Measurements from ENCODE around the gene PRDM16.

The PRDM16 gene

DNA sequence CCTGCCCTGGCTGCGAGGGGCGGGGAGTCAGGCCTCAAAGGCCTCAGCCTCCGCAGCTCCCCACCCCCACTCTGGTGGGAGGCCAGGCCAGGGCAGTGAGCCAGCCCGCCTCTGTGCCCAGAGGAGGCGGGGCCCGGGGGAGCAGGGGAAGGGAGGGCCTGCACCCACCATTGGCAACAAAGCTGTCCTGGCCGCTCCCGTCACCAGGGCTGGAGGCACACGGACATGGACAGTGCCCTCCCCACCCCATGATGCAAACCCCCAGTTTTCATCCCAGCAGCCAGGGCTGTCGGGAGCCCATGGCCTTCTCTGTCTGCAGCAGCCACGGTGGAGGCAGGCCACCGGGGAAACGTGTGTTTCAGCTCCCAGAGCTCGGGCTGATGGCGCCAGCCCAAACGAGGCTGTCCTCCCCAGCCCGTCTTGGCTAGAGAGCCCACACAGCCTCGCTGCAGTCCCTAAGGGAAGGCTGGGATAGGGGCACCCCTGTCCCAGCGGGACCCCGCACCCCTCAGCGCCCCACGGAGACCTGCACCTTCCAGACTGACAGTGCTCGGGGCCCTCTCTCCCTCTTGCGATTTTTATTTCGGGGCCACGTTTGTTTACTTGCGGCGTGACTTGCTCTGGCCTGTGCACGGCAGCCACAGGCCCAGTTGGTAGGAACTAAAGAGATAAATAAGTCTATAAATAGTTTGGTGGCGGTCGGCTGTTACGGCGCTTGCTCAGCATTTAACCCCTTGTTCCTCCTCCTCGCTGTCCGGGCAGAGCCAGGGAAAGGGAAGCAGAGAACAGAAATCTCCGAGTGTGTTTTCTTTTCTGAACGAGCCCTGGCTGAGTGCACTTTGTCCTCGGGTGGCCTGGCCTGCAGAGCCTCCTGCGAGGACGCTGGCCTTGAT lies 101.8 kb downstream of the PRDM16 start:
- DNase-seq: no peak

DNA sequence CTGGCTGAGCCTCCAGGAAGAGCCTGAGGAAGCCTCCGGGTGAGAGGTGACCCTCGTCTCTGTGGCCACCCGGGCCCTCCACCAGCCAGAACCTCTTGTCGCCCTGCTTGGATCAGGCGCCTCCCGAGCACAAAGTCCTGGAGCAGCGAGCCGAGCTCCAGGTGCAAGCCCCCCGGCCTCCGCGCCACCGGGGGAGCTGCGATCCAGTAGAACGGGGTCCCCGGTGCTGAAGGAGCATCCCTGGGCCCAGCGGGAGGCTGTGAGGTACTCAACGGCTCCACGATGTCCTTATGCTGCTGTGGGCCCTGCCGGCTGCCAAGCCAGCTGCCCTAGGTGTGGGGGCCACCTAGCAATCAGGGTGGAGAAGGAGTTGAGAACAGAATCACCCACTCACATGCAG lies 102.8 kb downstream of the PRDM16 start:
- no peak for DNase-seq

DNA sequence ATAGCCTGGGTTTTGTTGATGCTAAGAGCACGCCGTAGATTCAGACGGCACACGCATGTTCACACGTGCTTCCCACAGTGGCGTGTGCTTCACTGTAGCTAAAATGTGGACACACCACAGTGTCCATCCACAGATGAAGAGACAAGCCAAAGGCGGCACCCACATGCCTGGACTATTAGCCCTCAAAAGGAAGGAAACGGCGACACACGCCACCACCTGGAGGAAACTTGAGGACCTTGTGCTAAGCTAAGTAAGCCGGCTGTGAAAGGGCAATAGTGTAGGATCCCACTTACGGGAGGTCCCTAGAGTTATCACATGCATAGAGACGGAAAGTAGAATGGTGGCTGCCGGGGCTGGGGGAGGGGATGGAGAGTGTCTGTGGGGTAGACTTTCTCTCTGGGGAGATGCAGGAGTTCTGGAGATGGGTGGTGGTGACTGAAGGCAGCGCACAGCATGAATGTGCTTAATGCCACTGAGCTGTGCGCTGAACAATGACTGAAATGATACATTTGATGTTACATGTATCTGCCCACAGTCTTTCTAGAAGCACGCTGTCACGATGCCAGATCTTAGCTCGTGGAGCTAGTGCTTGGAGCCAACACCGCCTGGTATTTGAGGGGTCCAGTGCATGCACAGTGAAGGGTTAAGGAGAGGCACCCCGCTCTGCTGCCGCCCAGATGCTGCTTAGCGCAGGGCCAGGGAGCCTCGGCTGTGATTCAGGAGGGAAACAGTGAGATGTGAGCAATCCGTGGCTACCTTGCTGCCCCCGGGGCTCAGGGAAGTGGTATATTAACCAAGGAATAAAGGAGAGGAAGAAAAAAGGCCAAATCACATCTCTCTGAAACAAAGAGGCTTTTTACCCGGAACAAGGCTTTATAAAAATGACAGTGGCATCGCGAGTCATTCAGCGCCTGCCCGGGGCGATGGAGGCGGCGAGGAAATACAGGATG lies 103.7 kb downstream of the PRDM16 start:
- no peak for DNase-seq

DNA sequence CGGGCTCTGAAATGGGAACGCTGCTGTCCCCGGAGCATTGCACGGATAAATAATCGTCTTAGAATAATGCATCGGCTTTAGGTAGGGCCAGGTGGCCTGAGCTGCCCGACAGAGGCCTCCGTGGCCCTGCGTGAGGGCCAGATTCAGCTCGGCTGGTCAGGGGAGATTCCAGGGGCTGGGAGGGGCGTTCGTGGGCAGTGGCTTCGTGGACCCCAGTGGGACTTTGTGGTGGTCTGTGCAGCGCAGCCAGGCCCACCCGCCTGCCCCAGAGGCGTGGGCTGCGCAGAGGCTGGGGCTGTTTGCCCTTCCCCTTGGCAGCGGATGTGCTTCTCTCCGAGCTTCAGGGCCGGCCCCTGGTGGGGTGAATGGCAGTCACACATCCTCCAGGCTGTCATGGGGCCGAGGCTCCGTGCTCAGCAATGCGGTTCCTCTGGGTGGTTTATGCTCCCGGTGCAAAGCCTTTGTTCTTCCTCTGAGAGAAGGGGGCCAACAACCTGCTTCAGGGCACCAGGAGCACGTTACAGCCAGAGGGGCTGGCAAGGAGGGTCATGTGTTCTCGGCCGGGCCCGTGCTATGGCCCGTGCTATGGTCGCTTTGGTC lies 104.5 kb downstream of the PRDM16 start:
- DNase-seq: no peak

DNA sequence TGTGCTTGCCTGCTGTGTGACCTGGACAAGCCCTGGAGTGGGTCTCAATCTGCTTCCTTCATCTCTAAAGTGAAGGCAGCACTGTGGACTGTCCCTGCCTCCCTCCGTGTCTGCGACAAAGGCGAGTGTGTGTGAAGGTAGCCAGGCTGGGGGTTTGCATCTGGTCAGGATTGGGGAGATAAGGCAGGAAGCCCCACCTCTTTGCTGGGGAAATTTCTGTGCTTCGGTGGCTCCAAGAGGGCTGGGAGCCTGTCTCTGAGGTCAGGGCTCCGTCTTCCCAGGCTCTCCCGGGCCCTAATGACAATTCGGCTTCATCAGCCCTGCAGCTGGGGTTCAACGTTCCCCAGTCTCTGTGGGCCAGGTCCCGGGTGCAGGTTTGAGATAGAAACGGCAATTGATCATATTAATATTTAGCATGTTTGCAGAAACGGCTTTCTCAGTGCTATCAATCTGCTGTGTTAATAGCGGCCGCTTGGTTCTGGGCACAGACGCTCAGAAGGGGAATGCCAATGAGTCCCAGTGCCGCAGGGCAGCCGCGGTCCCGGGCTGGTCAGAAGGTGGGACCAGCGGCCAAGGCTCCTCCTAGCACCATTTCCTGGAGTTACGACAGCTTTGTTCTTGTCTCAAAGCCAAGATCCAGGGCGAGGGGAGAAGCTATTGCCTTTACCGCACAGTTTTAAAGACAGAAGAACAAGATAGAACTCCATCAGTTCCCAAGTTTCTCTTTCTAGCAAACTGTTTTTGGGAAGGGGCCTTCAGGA lies 105.7 kb downstream of the PRDM16 start:
- no peak for DNase-seq

DNA sequence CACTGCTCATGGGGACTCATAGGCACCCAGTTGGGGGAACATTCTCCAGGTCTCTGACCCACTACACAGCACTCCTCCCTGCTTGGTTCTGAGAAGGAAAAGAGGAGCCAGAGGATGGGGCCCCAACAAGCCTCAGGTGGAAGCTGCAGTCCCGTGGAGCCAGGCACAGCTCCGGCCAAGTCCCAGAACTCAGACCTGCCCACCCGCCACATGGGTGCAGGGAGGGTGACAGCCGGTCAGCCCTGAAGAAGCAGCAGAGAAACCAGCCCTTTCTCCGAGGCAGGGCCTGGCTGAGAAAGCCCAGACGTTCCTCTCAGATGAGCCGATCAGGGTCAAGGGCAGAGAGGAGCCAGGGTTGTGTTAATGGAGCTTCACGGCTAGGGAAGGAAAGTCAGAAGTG lies 106.5 kb downstream of the PRDM16 start:
- DNase-seq: no peak

DNA sequence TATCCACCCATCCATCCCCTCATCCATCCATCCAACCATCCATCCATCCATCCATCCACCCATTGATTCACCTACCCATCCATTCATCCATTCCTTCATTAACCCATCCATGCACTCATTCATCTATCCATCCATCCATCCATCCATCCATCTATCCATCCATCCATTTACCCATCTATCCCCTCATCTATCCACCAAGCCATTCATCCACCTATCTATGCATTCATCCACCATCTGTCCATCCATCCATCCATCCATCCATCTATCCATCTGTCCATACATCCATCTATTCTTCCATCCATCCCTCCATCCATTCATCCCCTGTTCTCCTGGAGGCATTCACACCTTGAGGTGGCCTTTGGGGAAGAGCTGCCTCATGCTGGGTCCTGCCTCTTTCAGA lies 107.0 kb downstream of the PRDM16 start:
- DNase-seq: no peak

DNA sequence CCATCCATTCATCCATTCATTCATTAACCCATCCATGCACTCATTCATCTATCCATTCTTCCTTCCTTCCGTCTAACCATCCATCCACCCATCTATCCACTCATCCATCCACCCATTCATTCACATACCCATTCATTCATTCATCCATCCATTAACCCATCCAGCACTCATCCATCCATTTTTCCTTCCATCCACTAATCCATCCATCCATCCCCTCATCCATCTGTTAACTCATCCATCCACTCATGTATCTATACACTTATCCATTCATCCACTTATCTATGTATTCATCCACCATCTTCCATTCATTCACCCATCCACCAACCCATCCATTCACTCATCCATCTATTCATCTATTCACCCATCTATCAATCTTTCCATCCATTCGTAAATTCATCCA lies 107.8 kb downstream of the PRDM16 start:
- DNase-seq: no peak

DNA sequence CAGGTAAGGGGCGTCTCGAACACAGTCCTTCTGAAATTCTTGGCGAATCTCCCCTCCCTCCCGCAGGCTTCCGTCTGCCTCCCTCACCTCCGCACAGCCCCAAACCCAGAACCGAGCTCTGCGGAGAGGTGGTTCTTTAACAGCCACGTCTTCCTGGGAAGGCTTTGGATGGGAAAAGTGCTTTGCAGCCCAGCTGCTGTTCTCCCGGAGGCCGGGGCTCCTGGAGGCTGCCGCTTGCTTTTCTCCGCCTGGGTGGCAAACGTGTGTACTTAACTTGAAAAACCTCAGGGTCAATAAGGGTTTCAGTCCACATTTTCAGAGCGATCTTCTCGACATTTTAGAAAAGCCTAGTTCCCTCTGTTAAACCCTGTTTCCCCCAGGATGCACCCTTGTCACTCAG lies 109.3 kb downstream of the PRDM16 start:
- DNase-seq: no peak

DNA sequence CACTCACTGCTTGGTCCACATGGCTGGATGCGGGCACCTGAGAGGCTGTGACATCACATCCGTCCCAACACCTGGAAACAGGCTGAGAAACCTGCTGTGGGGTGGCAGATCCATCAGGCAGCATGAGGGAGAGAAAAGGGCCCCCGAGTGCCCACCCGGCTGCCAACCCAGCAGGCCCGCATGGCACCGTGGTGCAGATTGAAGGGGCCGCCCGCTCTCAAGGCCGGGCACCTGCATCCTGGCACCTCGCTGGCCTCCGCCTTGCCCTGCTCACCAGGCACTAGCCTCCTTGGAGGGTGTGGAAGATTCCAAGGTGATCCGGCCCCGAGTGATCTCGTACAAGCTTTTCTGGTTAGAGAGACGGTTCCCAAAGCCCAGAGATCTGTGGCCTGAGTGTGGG lies 110.5 kb downstream of the PRDM16 start:
- DNase-seq: no peak

DNA sequence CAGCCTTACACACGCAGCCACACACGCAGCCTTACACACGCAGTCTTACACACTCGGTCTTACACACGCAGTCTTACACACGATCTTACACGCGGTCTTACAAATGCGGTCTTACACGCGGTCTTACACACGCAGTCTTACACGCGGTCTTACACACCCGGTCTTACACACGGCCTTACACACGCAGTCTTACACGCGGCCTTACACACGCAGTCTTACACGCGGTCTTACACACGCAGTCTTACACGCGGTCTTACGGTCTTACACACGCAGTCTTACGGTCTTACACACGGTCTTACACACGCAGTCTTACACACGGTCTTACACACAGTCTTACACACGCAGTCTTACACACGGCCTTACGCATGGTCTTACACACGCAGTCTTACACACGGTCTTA lies 111.9 kb downstream of the PRDM16 start:
- DNase-seq: no peak

DNA sequence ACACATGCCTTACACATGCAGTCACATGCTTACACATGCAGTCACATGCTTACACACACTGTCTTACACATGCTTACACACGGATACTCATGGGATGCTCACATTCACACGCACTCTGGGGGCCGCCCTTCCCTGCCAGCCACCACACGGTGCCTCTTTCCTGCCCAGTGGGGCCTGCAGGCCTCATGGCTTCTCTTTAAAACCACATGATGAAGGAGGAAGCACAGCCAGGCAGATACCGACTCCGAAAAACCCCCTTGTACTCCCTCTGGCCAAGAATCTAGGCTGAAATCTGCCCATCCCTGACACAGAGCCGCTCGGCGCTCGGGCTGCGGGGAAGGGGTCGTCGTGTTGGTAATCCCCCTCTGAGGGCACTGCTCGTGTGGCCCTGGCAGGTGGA lies 113.0 kb downstream of the PRDM16 start:
- DNase-seq: no peak

DNA sequence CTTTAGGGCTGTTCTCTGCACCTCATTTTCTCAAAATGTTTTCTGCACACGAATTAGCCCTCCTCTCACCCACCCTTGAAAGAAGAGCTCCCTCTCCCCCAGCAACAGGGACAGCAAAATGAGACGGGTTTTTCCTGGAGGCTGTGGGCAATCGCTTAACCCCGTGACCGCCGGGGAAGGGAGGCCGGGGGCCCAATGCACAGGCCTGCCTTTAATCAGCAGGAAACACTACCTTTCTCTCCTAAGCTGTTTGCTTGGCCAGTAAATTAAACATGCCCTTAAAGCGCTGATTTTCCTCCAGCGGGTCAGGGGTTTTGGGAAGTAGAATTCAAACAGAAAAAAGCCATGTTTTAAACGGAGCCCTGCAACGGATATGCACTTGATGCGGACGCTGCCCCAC lies 114.4 kb downstream of the PRDM16 start:
- no peak for DNase-seq

DNA sequence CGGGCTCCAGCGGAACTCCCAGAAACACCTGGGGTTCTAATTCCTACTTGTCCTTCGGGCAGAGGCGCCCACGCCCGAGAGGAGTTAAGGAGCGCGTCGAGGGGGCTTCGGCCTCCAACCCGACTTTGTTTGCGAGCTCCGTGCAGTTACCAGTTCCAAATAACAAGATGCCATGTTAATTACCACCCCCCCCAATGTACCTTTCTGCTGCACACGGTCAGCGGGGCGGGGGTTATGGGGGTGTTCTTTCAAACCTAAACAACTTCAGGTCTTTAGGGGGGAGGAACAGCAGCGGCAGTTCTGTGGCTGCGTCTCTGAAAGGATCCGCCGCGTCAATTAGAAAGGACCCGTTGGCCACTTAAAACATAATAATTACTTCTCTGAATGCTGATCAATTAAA lies 114.8 kb downstream of the PRDM16 start:
- no peak for DNase-seq

DNA sequence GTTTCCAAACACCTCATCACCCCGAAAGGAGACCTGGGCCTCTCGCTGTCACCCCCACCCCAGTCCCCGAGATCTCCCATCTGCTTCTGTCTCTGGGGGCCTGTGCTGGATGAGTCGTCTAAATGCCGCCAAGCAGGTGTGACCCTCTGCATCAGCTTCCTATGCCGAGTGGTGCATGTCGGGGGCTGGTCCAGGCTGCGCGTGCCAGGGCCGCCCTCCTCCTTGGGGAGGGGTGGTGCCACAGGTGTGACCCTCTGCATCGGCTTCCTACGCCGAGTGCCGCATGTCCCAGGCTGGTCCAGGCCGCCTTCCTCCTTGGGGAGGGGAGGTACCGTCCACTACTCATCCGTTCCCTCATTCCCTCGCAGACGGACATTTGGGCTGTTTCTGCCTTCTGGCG lies 115.7 kb downstream of the PRDM16 start:
- no peak for DNase-seq

DNA sequence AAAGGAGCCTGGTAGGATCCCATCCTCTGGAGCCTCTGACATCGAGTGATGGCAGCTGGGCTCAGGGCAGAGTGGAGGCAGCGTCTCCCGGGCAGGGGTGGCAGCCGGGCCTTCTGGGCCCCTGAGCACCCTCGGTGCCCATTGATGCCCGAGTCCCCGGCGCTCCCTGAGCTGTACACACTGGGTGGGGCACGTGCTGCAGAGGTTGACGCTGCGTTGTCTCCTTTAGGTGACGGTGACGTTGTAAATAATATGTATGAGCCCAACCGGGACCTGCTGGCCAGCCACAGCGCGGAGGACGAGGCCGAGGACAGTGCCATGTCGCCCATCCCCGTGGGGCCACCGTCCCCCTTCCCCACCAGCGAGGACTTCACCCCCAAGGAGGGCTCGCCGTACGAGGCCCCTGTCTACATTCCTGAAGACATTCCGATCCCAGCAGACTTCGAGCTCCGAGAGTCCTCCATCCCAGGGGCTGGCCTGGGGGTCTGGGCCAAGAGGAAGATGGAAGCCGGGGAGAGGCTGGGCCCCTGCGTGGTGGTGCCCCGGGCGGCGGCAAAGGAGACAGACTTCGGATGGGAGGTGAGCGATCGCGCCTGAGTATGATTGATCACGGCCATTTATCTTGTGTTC lies 117.0 kb downstream of the PRDM16 start:
- no peak for DNase-seq

DNA sequence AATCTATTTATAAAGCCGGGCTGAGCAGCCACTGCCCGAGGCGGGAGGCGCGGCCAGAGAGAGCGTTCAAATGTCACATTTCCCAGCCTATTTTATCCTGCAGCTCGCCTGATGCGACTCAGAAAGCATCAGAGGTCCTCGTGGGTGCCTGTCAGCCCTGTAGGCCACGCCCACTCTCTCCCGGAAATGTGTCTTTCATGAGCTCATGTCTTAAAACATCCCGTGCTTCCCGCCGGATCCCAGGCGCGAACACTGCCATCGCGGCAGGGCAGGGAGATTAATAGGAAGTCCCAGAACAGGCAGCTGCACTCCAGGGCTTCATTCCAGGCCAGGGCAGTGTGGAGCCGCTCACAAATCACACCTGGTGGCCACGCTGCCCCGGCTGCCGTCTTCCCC lies 117.5 kb downstream of the PRDM16 start:
- no peak for DNase-seq

DNA sequence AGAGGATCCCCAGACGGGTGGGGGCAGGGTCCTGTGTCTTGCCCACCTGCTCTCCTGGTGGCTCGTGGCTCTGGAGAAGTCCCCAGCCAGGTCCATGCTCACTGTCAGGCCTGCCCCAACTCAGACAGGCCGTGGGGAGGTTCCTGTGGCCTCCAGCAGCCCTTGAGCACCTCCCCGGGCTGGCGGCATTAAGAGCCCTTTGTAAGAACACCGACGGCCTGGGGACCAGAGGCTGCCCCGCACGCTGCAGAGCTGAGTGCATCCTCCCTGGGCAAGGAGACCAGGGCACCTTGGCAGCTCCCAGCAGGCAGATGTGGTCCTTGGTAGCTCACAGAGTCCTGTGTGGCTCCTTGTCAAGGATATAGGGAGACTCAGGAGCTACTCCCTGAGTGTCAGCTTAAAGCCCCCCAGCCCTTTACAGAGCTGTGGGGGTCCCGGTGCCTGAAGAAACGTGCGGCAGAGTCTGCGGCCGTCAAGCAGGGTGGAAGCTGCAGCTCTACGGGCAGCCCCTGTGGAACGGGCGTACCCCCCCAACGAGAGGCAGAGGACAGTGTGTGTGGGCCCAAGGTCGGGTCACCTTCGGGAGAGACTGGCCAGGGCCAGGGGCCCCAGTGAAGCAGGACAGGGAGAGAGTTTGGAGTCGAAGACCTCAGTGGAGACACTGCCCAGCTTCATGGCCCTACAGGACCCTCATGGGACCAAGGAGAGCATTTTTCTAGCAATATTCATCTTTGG lies 118.6 kb downstream of the PRDM16 start:
- DNase-seq: no peak

DNA sequence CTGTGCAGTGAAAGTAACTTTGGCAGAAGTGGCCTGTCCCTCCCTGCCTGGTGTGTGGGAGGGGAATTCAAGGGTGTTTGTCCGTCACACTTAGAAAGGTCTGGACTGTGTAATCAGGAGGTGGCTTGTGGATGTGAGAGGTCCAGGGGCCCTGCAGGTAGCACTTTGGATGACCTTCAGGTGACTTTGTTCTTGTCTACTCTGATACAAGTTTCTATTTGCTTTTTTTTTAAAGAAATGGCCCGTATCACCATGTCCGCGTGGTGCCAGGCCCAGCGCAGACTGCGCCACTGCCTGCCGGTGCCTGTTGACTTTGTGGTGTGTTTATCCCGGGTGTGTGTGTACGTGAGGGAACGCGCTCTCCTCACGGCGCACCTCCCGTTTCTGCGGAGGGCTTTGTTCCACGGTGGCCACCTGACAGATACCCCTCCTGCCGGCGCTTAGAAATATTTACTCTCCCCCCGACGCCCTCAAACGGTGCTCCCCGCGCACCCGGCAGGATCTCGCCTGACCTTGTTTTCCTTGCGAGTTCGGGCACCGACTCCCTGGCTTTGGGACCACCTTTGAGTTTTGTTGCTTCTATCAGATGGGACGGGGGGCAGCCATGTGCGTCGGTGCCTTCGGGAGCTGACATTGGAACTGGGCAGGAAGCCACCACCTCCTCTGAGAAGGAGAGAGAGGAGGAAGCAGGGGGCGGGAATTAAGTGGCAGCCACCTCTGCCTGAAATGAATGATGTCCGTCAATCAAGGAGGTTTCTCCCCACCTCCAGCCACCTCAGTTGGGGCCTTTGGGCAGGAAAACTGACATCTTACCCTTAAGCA lies 119.4 kb downstream of the PRDM16 start:
- no peak for DNase-seq

DNA sequence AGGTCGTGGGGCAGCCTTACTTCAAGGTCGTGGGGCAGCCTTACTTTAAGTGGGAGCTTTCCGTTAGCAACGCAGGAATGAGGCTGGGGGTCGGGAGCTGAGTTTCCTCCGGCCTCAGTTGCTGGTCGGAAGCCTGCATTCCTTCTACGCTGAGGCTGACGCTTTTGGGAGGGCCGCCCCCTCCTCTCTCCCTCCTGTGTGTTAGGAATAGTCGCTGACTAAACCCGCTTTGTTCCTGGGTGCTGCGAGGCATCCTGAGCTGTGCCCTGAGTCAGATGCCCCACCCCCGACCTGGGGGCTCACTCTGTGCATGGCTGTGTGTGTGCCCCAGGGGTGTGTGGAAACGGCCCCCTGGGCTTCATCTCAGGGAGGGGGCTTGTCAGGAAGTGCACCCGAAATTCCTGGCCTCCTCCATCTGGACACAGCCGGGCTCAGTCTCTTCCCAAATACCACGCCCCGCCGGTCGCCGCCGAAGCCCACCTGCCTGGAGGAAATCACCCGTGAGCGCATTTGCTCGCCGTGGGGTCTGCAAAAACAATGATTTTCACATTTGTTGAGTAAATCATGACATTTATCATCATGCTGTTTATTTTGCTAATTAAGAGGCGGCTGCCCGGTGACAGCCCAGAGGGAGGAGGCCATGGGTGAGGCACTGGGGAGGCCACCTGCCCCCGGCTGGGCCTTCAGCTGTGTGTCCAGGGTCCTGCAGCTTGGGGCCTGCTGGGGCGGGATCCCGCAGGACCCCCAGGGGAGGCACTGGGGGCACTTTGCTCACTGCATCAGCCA lies 121.4 kb downstream of the PRDM16 start:
- no peak for DNase-seq

Measured in Kasumi-1 (cell line).